ENCODE results near the gene OR2M3.
"Not testable (repeated sequence)": the region's sequence is repeated elsewhere in the genome, so short reads cannot be mapped to it uniquely, and the experiment has no call there.

The OR2M3 gene

DNA sequence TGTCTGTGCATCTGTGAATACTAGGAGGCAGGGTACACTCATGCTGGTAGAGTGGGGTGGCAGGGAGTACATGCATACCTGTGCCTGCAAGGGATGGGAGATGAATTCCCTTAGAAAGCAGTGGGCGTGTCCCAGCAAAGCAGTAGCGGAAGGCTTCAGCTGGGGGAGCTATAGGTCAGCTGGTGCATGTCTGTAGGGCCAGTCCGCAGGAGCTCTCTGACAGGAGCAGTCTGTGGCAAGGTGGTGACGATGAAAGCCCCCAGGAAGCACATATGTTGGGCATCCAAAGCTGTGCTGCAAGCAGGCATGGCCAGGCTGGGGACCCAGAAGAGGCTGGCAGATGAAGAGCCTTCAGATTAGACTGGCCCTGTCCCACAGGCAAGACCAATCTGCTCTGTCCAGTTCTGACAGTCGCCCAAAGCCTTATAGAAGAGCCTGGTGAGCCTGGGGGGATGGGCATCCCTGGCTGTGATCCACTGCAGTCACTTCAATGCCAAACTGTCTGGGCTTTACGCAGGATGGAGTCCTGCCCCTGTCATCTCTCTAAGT, 32.4 kb downstream of the OR2M3 start:
- no peak for DNase-seq (ENCODE audit: low spot score)
- TF ChIP-seq, protein P1, sequence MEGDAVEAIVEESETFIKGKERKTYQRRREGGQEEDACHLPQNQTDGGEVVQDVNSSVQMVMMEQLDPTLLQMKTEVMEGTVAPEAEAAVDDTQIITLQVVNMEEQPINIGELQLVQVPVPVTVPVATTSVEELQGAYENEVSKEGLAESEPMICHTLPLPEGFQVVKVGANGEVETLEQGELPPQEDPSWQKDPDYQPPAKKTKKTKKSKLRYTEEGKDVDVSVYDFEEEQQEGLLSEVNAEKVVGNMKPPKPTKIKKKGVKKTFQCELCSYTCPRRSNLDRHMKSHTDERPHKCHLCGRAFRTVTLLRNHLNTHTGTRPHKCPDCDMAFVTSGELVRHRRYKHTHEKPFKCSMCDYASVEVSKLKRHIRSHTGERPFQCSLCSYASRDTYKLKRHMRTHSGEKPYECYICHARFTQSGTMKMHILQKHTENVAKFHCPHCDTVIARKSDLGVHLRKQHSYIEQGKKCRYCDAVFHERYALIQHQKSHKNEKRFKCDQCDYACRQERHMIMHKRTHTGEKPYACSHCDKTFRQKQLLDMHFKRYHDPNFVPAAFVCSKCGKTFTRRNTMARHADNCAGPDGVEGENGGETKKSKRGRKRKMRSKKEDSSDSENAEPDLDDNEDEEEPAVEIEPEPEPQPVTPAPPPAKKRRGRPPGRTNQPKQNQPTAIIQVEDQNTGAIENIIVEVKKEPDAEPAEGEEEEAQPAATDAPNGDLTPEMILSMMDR (IDR thresholded peaks at IDR 0.05; ENCODE audit: extremely low read depth, insufficient read depth, missing control alignments) = no peak
- in situ Hi-C loops (cut with MboI; ENCODE audit: low pct_unique_long_range_greater_than_20kb, low sequenced_read_pairs, unreplicated experiment) = no loop called here

DNA sequence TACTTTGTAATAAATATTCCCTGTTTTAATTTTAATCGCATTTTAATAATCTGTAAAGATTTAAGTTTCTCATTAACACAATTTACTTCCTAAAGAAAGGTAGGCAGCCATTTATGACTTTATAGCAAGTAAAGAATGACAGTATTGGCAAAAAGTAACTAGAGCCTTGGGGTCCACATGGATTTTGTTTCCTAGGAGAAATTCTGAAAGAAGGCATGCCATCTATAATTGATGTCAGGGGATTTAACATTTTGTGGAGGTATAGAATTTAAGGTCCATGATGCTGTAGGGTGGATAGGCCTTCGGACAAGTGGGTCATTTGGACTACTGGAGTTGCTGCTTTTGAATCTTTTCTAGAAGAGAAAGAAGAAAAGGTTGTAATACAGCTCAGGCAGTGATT, 34.1 kb downstream of the OR2M3 start, which contains the start of gene OR2M4:
OR2M4 (plus strand) TSS at position 301 of the 400 bp plus-strand sequence. CDS start 7,512 bp downstream, outside the sequence.
- TF ChIP-seq, protein P1 (IDR thresholded peaks at IDR 0.05; ENCODE audit: extremely low read depth, insufficient read depth, missing control alignments) = no peak
- no peak for DNase-seq (ENCODE audit: low spot score)
- in situ Hi-C loops (cut with MboI; ENCODE audit: low pct_unique_long_range_greater_than_20kb, low sequenced_read_pairs, unreplicated experiment) = no loop called here

DNA sequence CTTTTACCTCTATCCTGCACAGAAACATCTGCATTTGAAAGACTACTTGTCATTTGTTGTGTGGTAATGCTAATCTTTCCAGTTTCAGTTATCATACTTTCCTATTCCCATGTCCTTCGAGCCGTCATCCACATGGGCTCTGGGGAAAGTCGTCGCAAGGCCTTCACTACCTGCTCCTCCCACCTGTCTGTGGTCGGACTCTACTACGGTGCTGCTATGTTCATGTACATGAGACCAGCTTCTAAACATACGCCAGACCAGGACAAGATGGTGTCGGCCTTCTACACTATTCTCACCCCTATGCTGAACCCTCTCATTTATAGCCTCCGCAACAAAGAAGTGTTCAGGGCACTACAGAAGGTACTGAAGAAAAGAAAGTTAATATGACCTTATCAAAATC, 42.4 kb downstream of the OR2M3 start:
- DNase-seq (ENCODE audit: low spot score) = no peak
- in situ Hi-C loops (cut with MboI; ENCODE audit: low pct_unique_long_range_greater_than_20kb, low sequenced_read_pairs, unreplicated experiment) = no loop called here
- TF ChIP-seq, protein P1 (IDR thresholded peaks at IDR 0.05; ENCODE audit: extremely low read depth, insufficient read depth, missing control alignments) = no peak

DNA sequence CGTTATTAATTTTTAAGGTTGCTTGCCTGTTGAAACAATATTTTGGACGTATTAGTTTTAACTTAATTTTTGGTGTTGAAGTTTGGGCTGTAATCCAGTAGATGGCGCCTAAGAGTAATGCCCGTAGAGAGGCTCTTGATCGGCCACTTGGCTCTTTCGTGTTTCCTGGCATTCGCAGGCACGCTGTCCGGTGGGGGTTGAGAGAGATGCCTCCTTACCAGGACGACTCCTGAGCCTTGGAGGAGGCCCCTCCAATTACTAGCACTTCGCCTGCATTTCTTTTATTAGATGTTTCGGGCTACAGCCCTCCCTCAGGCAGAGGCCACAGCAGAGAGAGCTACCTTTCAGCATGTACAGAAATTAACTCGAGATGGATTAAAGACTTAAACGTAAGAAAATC, 46.1 kb downstream of the OR2M3 start:
- DNase-seq (ENCODE audit: low spot score) = peak; percentile 50
- in situ Hi-C loops (cut with MboI; ENCODE audit: low pct_unique_long_range_greater_than_20kb, low sequenced_read_pairs, unreplicated experiment) = no loop called here
- TF ChIP-seq, protein P1 (IDR thresholded peaks at IDR 0.05; ENCODE audit: extremely low read depth, insufficient read depth, missing control alignments) = peak; percentile 73

DNA sequence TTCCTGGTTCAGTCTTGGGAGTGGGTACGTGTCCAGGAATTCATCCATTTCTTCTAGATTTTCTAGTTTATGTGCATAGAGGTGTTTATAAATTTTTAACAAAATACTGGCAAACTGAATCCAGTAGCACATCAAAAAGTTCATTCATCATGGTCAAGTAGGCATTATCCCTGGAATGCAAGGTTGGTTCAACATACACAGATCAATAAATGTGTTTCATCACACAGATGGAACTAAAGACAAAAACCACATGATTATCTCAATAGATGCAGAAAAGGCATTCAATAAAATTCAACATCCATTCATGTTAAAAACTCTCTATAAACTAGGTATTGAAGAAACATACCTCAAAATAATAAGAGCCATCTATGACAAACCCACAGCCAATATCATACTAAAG, 62.2 kb downstream of the OR2M3 start:
- in situ Hi-C loops (cut with MboI; ENCODE audit: low pct_unique_long_range_greater_than_20kb, low sequenced_read_pairs, unreplicated experiment); DNase-seq (ENCODE audit: low spot score): not testable (repeated sequence)
